Measurements from ENCODE around the gene WFDC10A. TPM values are rescaled to one million over a fixed set of nuclear protein-coding genes. Genes with fewer than 3 reads are reported as not detected.

Gene WFDC10A
- total and polyA plus RNA-seq, 10 of the 15 experiments (the other 5 are each of a cell fraction or from before 2014, with no cell fraction given), result not detected

GRCh38 chr20:45581702-45582101, 47.8 kb upstream of the WFDC10A start:
- ChIA-PET POLR2A (no interaction called here), RAD21 (ENCODE audit: unreplicated experiment) (no interaction called here), SMC1A (ENCODE audit: uncharacterized antibody, unreplicated experiment) (no interaction called here), CTCF (no interaction called here)
- DNase-seq (ENCODE audit: low read depth, low spot score) (no peak), FAIRE-seq (no peak), ATAC-seq (no peak)
- Histone ChIP-seq H3K4me1 (ENCODE audit: control insufficient read depth, insufficient read depth, low read length) (no peaks in the 10 kb centered on the region), H3K9me3 (replicated peaks; ENCODE audit: control insufficient read depth, insufficient read depth, low read length) (no peaks in the 10 kb centered on the region), H4K20me1 (ENCODE audit: control insufficient read depth, insufficient read depth) (no peaks in the 10 kb centered on the region), H3K9ac (ENCODE audit: control insufficient read depth, insufficient read depth, low read length) (no peak overlapping the region), H3K4me2 (ENCODE audit: control insufficient read depth, insufficient read depth) (no peak overlapping the region), H3K36me3 (ENCODE audit: control insufficient read depth in 2 of 2, insufficient read depth in 2 of 2, low read length in 1 of 2) (no peaks in the 10 kb centered on the region), H2AFZ (ENCODE audit: control insufficient read depth, low read depth, low read length) (no peak overlapping the region), H3K27me3 (replicated peaks in 1 of 2; ENCODE audit: control insufficient read depth in 2 of 2, insufficient read depth in 2 of 2, low read length in 1 of 2) (peaks cover 0 to 3% of the 10 kb centered on the region in 2 experiments; a peak in 2 of 4 replicates), H3K79me2 (ENCODE audit: control insufficient read depth, insufficient read depth, low read length) (no peaks in the 10 kb centered on the region), H3K4me3 (no peak overlapping the region), H3K27ac (ENCODE audit: control insufficient read depth, insufficient read depth) (no peak overlapping the region)
- TF ChIP-seq ATF7 (IDR thresholded peaks at IDR 0.05; ENCODE audit: low read depth), result no peak
- no peak for TF ChIP-seq USF1 (IDR thresholded peaks at IDR 0.05; ENCODE audit: borderline replicate concordance, extremely low read length, insufficient read depth, low read depth, low read length)
- no peak for TF ChIP-seq ZSCAN29 (IDR thresholded peaks at IDR 0.05)
- no peak for TF ChIP-seq STAT1 (conservative IDR thresholded peaks at IDR 0.05)
- TF ChIP-seq REST (IDR thresholded peaks at IDR 0.05; ENCODE audit: low read depth, low read length), result no peak
- TF ChIP-seq RUNX3 (IDR thresholded peaks at IDR 0.05; ENCODE audit: low read length), result no peak
- no peak for TF ChIP-seq NBN (IDR thresholded peaks at IDR 0.05)
- TF ChIP-seq HCFC1 (IDR thresholded peaks at IDR 0.05; ENCODE audit: low read length), result no peak
- no peak for TF ChIP-seq YY1 (IDR thresholded peaks at IDR 0.05; ENCODE audit: low read depth, low read length)
- TF ChIP-seq IKZF2 (IDR thresholded peaks at IDR 0.05), result no peak
- TF ChIP-seq CREM (IDR thresholded peaks at IDR 0.05; ENCODE audit: low read depth), result no peak
- TF ChIP-seq BRCA1 (IDR thresholded peaks at IDR 0.05; ENCODE audit: low read depth, low read length), result no peak
- TF ChIP-seq LARP7 (IDR thresholded peaks at IDR 0.05), result no peak
- TF ChIP-seq E2F4 (IDR thresholded peaks at IDR 0.05; ENCODE audit: low read depth, low read length), result no peak
- no peak for TF ChIP-seq ZBTB33 (IDR thresholded peaks at IDR 0.05)
- TF ChIP-seq JUND (IDR thresholded peaks at IDR 0.05; ENCODE audit: low read depth, low read length), result no peak
- no TSS peak for BruUV-seq (replicated peaks)
- in situ Hi-C loops (cut with MboI) (no loop called here), intact Hi-C loops (cut with micrococcal nuclease; ENCODE audit: unreplicated experiment) (no loop called here)
